HepG2 (cell line): Measurements from ENCODE around the gene ST6GALNAC2. TPM values are rescaled to one million over a fixed set of nuclear protein-coding genes. Genes with fewer than 3 reads are reported as not detected.
A peak's percentile ranks its signal among the peaks of the same experiment; 100 is the strongest.

Experiments
- AHDC1 ChIP-seq: sonication (generic); formaldehyde crosslinking; IDR thresholded peaks from 2 replicates; pipeline ENCODE4 v1.5.1; 2020; ENCODE audit warnings: mild to moderate bottlenecking, missing genetic modification reagents, borderline replicate concordance
- ARHGAP35 ChIP-seq: sonication (generic); formaldehyde crosslinking; IDR thresholded peaks from 2 replicates; pipeline ENCODE4 v1.9.0; 2022; ENCODE audit warnings: mild to moderate bottlenecking, inconsistent platforms, moderate library complexity, missing genetic modification reagents, borderline replicate concordance
- CBX1 ChIP-seq: IDR thresholded peaks from one replicate; pipeline ENCODE4 v1.6.1; 2016; ENCODE audit warnings: antibody characterized with exemption, low read depth
- ESRRA ChIP-seq: sonication (generic); formaldehyde crosslinking; IDR thresholded peaks from 2 replicates; pipeline ENCODE4 v1.5.1; 2020; ENCODE audit warnings: mild to moderate bottlenecking, low read depth, missing genetic modification reagents
- HDAC1 ChIP-seq: sonication (generic); formaldehyde crosslinking; IDR thresholded peaks from 2 replicates; pipeline ENCODE4 v1.5.1; 2020; ENCODE audit warnings: mild to moderate bottlenecking, missing genetic modification reagents
- KAT7 ChIP-seq: IDR thresholded peaks from 2 replicates; pipeline ENCODE4 v1.6.1; 2018; ENCODE audit warnings: borderline replicate concordance, missing compliant biosample characterization
- KDM2A ChIP-seq: sonication (generic); formaldehyde crosslinking; IDR thresholded peaks from 2 replicates; pipeline ENCODE4 v1.4.0; 2020; ENCODE audit warnings: low read depth, missing genetic modification reagents, borderline replicate concordance
- KLF6 ChIP-seq: IDR thresholded peaks from 2 replicates; pipeline ENCODE4 v1.8.0; 2016; ENCODE audit warnings: missing biosample characterization, missing genetic modification reagents
- NR1H2 ChIP-seq: sonication (generic); formaldehyde crosslinking; IDR thresholded peaks from 2 replicates; pipeline ENCODE4 v1.8.1; 2022; ENCODE audit warnings: low read depth, missing genetic modification reagents, borderline replicate concordance
- PREB ChIP-seq: sonication (generic); formaldehyde crosslinking; IDR thresholded peaks from 2 replicates; pipeline ENCODE4 v1.4.0; 2020; ENCODE audit warnings: missing genetic modification reagents
- PTBP1 ChIP-seq: fragments of 200-400 bp; formaldehyde crosslinking; IDR thresholded peaks from 2 replicates; pipeline ENCODE4 v1.6.1; 2018; ENCODE audit warnings: low read length, low read depth; ENCODE audit not compliant: poor library complexity, severe bottlenecking
- RORA ChIP-seq: sonication (generic); formaldehyde crosslinking; IDR thresholded peaks from 2 replicates; pipeline ENCODE4 v1.5.0; 2020; ENCODE audit warnings: mild to moderate bottlenecking, missing genetic modification reagents, moderate library complexity
- STAT6 ChIP-seq: sonication (generic); formaldehyde crosslinking; IDR thresholded peaks from 2 replicates; pipeline ENCODE4 v1.4.0; 2020; ENCODE audit warnings: missing genetic modification reagents, mild to moderate bottlenecking, borderline replicate concordance
- YEATS4 ChIP-seq: sonication (generic); formaldehyde crosslinking; IDR thresholded peaks from 2 replicates; pipeline ENCODE4 v1.4.0; 2020; ENCODE audit warnings: missing genetic modification reagents, borderline replicate concordance
- ZNF619 ChIP-seq: sonication (generic); formaldehyde crosslinking; IDR thresholded peaks from 2 replicates; pipeline ENCODE4 v1.4.0; 2020; ENCODE audit warnings: mild to moderate bottlenecking, missing genetic modification reagents
- ZNF746 ChIP-seq: sonication (generic); formaldehyde crosslinking; IDR thresholded peaks from 2 replicates; pipeline ENCODE4 v1.8.0; 2022; ENCODE audit warnings: mild to moderate bottlenecking, missing genetic modification reagents
- ZNF775 ChIP-seq: sonication (generic); formaldehyde crosslinking; IDR thresholded peaks from 2 replicates; pipeline ENCODE4 v1.4.0; 2020; ENCODE audit warnings: missing genetic modification reagents, mild to moderate bottlenecking, moderate library complexity, borderline replicate concordance
- polyA plus RNA-seq, 8 experiments: library from polyadenylated mRNA; depleted of rRNA in 3 of 8; stranded (reverse) in 7 of 8; unstranded in 1 of 8; fragments of >200 nt; fragmentation: Illumina TruSeq in 4 of 8; extraction: Trizol in 4 of 8; gene quantifications; 2 replicates each; pipeline versions ENCODE4 v1.2.1 to v1.2.3, GENCODE V29; 2011 to 2016; ENCODE audit warnings: low read depth in 4 of 8, missing spikeins in 1 of 8, mixed read lengths in 1 of 8; ENCODE audit not compliant: insufficient read depth in 1 of 8
- total RNA-seq, 5 experiments: library from RNA; depleted of rRNA; stranded (reverse); fragments of >200 nt; fragmentation: Illumina TruSeq; extraction: Trizol; gene quantifications; 2 replicates each; pipeline ENCODE4 v1.2.3, GENCODE V29; 2016; ENCODE audit warnings: low read depth in 1 of 5
- TF ChIP-seq, protein P1 (sequence below): sonication (generic); formaldehyde crosslinking; IDR thresholded peaks from 2 replicates; pipeline ENCODE4 v1.4.0; 2020; ENCODE audit warnings: missing genetic modification reagents, borderline replicate concordance

The ST6GALNAC2 gene
- total and polyA plus RNA-seq, 2 of the 13 experiments (the other 11 are each of a cell fraction or from before 2014, with no cell fraction given): 0.12 to 0.49 TPM

DNA sequence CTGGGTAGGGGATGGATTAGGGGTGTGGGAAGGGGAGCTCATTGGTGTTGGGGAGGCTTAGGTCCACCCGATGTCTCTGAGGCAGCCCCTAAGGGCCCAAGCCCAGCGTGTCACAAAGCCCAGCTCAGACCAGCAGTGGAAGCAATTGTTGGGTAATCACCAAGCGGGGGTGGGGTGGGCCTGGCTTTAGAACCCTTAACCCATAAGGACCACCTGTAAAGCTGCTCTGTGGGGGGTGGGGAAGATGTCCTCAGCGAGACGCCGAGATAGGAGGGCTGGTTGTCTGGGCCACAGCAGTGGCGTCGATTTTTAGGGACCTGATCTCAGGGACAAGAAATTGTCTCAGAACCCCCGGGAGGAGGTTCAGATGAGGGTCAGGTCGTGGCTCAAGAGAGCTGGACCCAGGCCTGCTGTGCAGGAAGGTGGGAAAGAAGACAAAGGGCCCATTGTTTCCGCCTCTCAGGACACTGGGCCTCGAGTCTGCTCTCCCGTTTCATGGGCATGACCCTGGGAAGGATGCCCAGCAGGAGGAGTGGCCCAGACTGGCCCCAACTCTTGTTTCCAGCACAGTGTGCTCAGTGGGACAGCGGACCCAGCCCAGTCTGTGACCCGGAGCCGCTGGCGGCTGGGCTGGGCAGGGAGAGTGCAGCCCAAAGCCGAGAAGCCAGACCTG is 15.9 kb downstream of the ST6GALNAC2 start (continued):
- TF ChIP-seq STAT6 (CRISPR knock-in tag): no peak
- no peak for TF ChIP-seq KLF6 (CRISPR knock-in tag)
- TF ChIP-seq ZNF619 (CRISPR knock-in tag): no peak
- TF ChIP-seq ZNF775 (CRISPR knock-in tag): no peak
- TF ChIP-seq YEATS4 (CRISPR knock-in tag): no peak
- 0 out of 2 replicates have a peak, but pooled peaks have one; percentile 51 for TF ChIP-seq ESRRA
- TF ChIP-seq ARHGAP35: no peak
- no peak for TF ChIP-seq PTBP1
- TF ChIP-seq NR1H2 (CRISPR knock-in tag): no peak
- TF ChIP-seq KAT7 (CRISPR knock-in tag): no peak
- TF ChIP-seq RORA: no peak
- TF ChIP-seq HDAC1 (CRISPR knock-in tag): peak; percentile 60; the same call in 1 of the 2 replicates
- TF ChIP-seq ZNF746 (CRISPR knock-in tag): peak; percentile 53; the same call in 1 of the 2 replicates
- TF ChIP-seq, protein P1, sequence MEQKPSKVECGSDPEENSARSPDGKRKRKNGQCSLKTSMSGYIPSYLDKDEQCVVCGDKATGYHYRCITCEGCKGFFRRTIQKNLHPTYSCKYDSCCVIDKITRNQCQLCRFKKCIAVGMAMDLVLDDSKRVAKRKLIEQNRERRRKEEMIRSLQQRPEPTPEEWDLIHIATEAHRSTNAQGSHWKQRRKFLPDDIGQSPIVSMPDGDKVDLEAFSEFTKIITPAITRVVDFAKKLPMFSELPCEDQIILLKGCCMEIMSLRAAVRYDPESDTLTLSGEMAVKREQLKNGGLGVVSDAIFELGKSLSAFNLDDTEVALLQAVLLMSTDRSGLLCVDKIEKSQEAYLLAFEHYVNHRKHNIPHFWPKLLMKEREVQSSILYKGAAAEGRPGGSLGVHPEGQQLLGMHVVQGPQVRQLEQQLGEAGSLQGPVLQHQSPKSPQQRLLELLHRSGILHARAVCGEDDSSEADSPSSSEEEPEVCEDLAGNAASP (CRISPR knock-in tag): peak; percentile 88
- TF ChIP-seq AHDC1 (CRISPR knock-in tag): 0 out of 2 replicates have a peak, but pooled peaks have one; percentile 21
- TF ChIP-seq KDM2A (CRISPR knock-in tag): peak; percentile 78
- no peak for TF ChIP-seq CBX1
- no peak for TF ChIP-seq PREB (CRISPR knock-in tag)
